Stimulated activated CD8-positive, alpha-beta memory T cell treated with anti-CD3 and anti-CD28 coated beads, Interleukin-15, amount 100 ng/mL, for 48 hours (primary cell): ENCODE measurements around the gene EAF1.
"Not testable (repeated sequence)": the region's sequence is repeated elsewhere in the genome, so short reads cannot be mapped to it uniquely, and the experiment has no call there.

Source experiments
- DNase-seq, 2 donors: peaks; one replicate each; pipeline ENCODE4 v3.0.0-alpha.2; 2020; ENCODE audit warnings: low read depth in 2 of 2

The EAF1 gene

GRCh38 chr3:15405448-15406050 is 21.8 kb upstream of the EAF1 start:
- DNase-seq, result no peak

- no peak for DNase-seq
Observed at GRCh38 chr3:15409239-15409638, 18.2 kb upstream of the EAF1 start.

- no peak for DNase-seq
Observed at GRCh38 chr3:15409774-15410173, 17.6 kb upstream of the EAF1 start.

- not testable (repeated sequence) for DNase-seq
Observed at GRCh38 chr3:15410966-15411365, 16.4 kb upstream of the EAF1 start.

GRCh38 chr3:15420871-15421270 is 6.5 kb upstream of the EAF1 start:
- DNase-seq, result no peak

GRCh38 chr3:15426579-15427118 is 749 bp upstream of the EAF1 start:
- no peak for DNase-seq

- no peak for DNase-seq
Observed at GRCh38 chr3:15427981-15428380, 583 bp downstream of the EAF1 start.

- DNase-seq, result no peak
Observed at GRCh38 chr3:15428539-15428938, 1.1 kb downstream of the EAF1 start.

- no peak for DNase-seq
Observed at GRCh38 chr3:15429080-15429479, 1.7 kb downstream of the EAF1 start.

GRCh38 chr3:15430624-15431023 is 3.2 kb downstream of the EAF1 start:
- no peak for DNase-seq

GRCh38 chr3:15431256-15431837 is 3.9 kb downstream of the EAF1 start:
- DNase-seq, result no peak

GRCh38 chr3:15433531-15433930 is 6.1 kb downstream of the EAF1 start:
- no peak for DNase-seq

GRCh38 chr3:15434756-15435155 is 7.4 kb downstream of the EAF1 start:
- no peak for DNase-seq

GRCh38 chr3:15436246-15436645 is 8.8 kb downstream of the EAF1 start:
- DNase-seq, result no peak

GRCh38 chr3:15438983-15439382 is 11.6 kb downstream of the EAF1 start:
- no peak for DNase-seq

- no peak for DNase-seq
Observed at GRCh38 chr3:15439476-15439875, 12.1 kb downstream of the EAF1 start.

GRCh38 chr3:15440891-15441290 is 13.5 kb downstream of the EAF1 start:
- no peak for DNase-seq

- DNase-seq, result no peak
Observed at GRCh38 chr3:15443826-15444524, 16.6 kb downstream of the EAF1 start.

- no peak for DNase-seq
Observed at GRCh38 chr3:15449489-15450224, 22.3 kb downstream of the EAF1 start.

GRCh38 chr3:15450438-15451215 is 23.2 kb downstream of the EAF1 start:
- no peak for DNase-seq
